Fibroblast of lung (primary cell): Measurements from ENCODE around the gene GIPC3. TPM values are rescaled to one million over a fixed set of nuclear protein-coding genes. Genes with fewer than 3 reads are reported as not detected.

Experiments used
- DNase-seq, 2 donors: peaks; one replicate each; pipeline versions ENCODE4 v3.0.0 to v3.0.0-alpha.2; 2010; ENCODE audit warnings: low read depth in 2 of 2
- H2AFZ ChIP-seq: 2 replicates; pipeline ENCODE4 v1.5.1; 2012; ENCODE audit warnings: low read length, control low read depth, inconsistent platforms
- H3K27ac ChIP-seq: 2 replicates; pipeline ENCODE4 v1.5.1; 2011; ENCODE audit warnings: low read length, control low read depth; ENCODE audit not compliant: insufficient read depth
- H3K27me3 ChIP-seq: 2 replicates; pipeline ENCODE4 v1.5.1; 2011; ENCODE audit warnings: mild to moderate bottlenecking, low read length; ENCODE audit not compliant: control insufficient read depth, insufficient read depth
- H3K36me3 ChIP-seq: 2 replicates; pipeline ENCODE4 v1.5.1; 2011; ENCODE audit warnings: low read length; ENCODE audit not compliant: control insufficient read depth, insufficient read depth
- H3K4me1 ChIP-seq: 2 replicates; pipeline ENCODE4 v1.5.1; 2011; ENCODE audit warnings: low read length; ENCODE audit not compliant: control insufficient read depth, insufficient read depth; ENCODE audit errors: extremely low read depth
- H3K4me2 ChIP-seq: 2 replicates; pipeline ENCODE4 v1.5.1; 2011; ENCODE audit warnings: low read length, control low read depth; ENCODE audit not compliant: insufficient read depth; ENCODE audit errors: extremely low read depth
- H3K4me3 ChIP-seq, 4 experiments: fragments of 200-600 bp in 1 of 4; sonication (generic) in 1 of 4; replicated peaks in 1 of 4; 2 replicates each; pipeline ENCODE4 v1.5.1; 2011 to 2016; ENCODE audit warnings: low read length in 4 of 4, low read depth in 3 of 4, mild to moderate bottlenecking in 3 of 4, control low read depth in 2 of 4, inconsistent platforms in 1 of 4, mixed read lengths in 1 of 4; ENCODE audit not compliant: insufficient read depth in 1 of 4; ENCODE audit errors: control extremely low read depth in 1 of 4
- H3K79me2 ChIP-seq: 2 replicates; pipeline ENCODE4 v1.5.1; 2012; ENCODE audit warnings: mild to moderate bottlenecking, low read length, inconsistent platforms; ENCODE audit not compliant: control insufficient read depth, insufficient read depth
- H3K9ac ChIP-seq: 2 replicates; pipeline ENCODE4 v1.5.1; 2011; ENCODE audit warnings: mild to moderate bottlenecking, low read length, control low read depth; ENCODE audit not compliant: insufficient read depth
- H3K9me3 ChIP-seq: 2 replicates; pipeline ENCODE4 v1.5.1; 2012; ENCODE audit warnings: low read depth, low read length; ENCODE audit not compliant: control insufficient read depth, insufficient read depth
- H4K20me1 ChIP-seq: 2 replicates; pipeline ENCODE4 v1.5.1; 2011; ENCODE audit warnings: low read length; ENCODE audit not compliant: control insufficient read depth, insufficient read depth; ENCODE audit errors: extremely low read depth
- EZH2 ChIP-seq: IDR thresholded peaks from 2 replicates; pipeline ENCODE4 v1.5.1; 2012; ENCODE audit warnings: low read length, control low read depth, mild to moderate bottlenecking; ENCODE audit errors: missing control alignments
- polyA plus RNA-seq, 2 donors: library from polyadenylated mRNA; depleted of rRNA in 1 of 2; stranded (reverse) in 1 of 2; unstranded in 1 of 2; fragments of >200 nt; gene quantifications; 2 replicates each; pipeline ENCODE4 v1.2.1, GENCODE V29; 2011 to 2012; ENCODE audit warnings: missing spikeins in 1 of 2
- total RNA-seq: library from RNA; depleted of rRNA; stranded (reverse); fragments of >200 nt; gene quantifications from 2 replicates; pipeline ENCODE4 v1.2.1, GENCODE V29; 2014
- TF ChIP-seq, protein P1 (sequence below), 2 donors: IDR thresholded peaks in 1 of 2; conservative IDR thresholded peaks in 1 of 2; 1 replicate in 1 of 2; 2 replicates in 1 of 2; pipeline ENCODE4 v1.5.1; 2011 to 2012; ENCODE audit warnings: low read length in 2 of 2, control low read depth in 1 of 2, inconsistent platforms in 1 of 2, low read depth in 1 of 2, mild to moderate bottlenecking in 1 of 2

The GIPC3 gene
- total and polyA plus RNA-seq, 2 donors (not counting 1 experiment from before 2014, with no cell fraction given) = under 0.01 to 0.60 TPM

DNA sequence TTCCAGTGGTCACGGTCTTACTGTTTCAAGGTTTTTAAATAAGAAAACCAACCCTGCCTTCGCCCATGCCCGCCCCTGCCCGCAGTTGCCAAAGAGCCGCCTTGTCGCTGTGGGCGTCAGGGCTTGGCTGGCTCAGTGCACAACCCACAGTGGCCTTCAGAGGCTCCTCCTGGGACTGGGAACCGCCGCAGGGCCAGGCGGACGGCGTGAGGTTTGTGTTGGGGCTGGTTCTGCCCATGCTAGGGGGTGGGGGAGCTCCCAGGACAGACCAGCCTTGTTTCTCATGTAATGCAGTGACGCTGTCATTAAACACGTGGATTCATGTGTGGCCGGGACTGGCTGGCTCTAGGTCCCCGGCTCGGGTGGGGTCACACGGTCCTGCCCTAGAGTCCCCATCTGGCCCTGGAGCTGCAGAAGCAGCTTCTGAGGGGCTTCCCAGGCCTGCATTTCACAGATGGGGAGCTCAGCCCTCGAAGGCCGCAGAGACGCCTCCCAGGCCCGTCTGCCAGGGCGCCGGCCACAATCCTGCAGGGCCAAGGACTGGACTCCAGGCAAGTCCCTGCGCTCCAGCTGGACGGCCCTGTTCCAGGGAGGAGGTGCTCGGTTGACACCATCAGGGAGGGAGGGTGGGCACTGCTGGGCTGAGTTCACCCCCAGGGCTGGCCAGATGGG is 48.7 kb upstream of the GIPC3 start:
- Histone ChIP-seq H4K20me1 (no peaks in the 10 kb centered on the region), H3K4me2 (no peak overlapping the region), H3K9ac (no peak overlapping the region), H3K36me3 (peaks cover 33% of the 10 kb centered on the region), H3K4me1 (peaks cover 5% of the 10 kb centered on the region), H3K4me3 (no peak overlapping the region), H3K79me2 (no peaks in the 10 kb centered on the region), H3K9me3 (no peaks in the 10 kb centered on the region), H3K27me3 (no peaks in the 10 kb centered on the region), H3K27ac (no peak overlapping the region), H2AFZ (no peak overlapping the region)
- TF ChIP-seq EZH2 = no peak
- TF ChIP-seq, protein P1, sequence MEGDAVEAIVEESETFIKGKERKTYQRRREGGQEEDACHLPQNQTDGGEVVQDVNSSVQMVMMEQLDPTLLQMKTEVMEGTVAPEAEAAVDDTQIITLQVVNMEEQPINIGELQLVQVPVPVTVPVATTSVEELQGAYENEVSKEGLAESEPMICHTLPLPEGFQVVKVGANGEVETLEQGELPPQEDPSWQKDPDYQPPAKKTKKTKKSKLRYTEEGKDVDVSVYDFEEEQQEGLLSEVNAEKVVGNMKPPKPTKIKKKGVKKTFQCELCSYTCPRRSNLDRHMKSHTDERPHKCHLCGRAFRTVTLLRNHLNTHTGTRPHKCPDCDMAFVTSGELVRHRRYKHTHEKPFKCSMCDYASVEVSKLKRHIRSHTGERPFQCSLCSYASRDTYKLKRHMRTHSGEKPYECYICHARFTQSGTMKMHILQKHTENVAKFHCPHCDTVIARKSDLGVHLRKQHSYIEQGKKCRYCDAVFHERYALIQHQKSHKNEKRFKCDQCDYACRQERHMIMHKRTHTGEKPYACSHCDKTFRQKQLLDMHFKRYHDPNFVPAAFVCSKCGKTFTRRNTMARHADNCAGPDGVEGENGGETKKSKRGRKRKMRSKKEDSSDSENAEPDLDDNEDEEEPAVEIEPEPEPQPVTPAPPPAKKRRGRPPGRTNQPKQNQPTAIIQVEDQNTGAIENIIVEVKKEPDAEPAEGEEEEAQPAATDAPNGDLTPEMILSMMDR (conservative IDR thresholded peaks at IDR 0.05 in 1 of 2, IDR thresholded peaks at IDR 0.05 in 1 of 2; ENCODE audit: low read depth in 1 of 2, low read length in 2 of 2) = no peak
- no peak for DNase-seq

- peaks cover 29% of the 10 kb centered on the region for H3K36me3 ChIP-seq
- H3K27me3 ChIP-seq = no peaks in the 10 kb centered on the region
- TF ChIP-seq, protein P1 (conservative IDR thresholded peaks at IDR 0.05 in 1 of 2, IDR thresholded peaks at IDR 0.05 in 1 of 2; ENCODE audit: low read depth in 1 of 2, low read length in 2 of 2) = no peak
- TF ChIP-seq EZH2 = no peak
- no peak for DNase-seq
- H3K4me2 ChIP-seq = no peak overlapping the region
- H3K4me1 ChIP-seq = peaks cover 5% of the 10 kb centered on the region
- no peak overlapping the region for H2AFZ ChIP-seq
- no peak overlapping the region for H3K4me3 ChIP-seq
- H3K27ac ChIP-seq = no peak overlapping the region
- H4K20me1 ChIP-seq = no peaks in the 10 kb centered on the region
- H3K9ac ChIP-seq = no peak overlapping the region
- H3K79me2 ChIP-seq = no peaks in the 10 kb centered on the region
- no peaks in the 10 kb centered on the region for H3K9me3 ChIP-seq
These were observed 48.2 kb upstream of the GIPC3 start for GRCh38 chr19:3537101-3537437.

DNA sequence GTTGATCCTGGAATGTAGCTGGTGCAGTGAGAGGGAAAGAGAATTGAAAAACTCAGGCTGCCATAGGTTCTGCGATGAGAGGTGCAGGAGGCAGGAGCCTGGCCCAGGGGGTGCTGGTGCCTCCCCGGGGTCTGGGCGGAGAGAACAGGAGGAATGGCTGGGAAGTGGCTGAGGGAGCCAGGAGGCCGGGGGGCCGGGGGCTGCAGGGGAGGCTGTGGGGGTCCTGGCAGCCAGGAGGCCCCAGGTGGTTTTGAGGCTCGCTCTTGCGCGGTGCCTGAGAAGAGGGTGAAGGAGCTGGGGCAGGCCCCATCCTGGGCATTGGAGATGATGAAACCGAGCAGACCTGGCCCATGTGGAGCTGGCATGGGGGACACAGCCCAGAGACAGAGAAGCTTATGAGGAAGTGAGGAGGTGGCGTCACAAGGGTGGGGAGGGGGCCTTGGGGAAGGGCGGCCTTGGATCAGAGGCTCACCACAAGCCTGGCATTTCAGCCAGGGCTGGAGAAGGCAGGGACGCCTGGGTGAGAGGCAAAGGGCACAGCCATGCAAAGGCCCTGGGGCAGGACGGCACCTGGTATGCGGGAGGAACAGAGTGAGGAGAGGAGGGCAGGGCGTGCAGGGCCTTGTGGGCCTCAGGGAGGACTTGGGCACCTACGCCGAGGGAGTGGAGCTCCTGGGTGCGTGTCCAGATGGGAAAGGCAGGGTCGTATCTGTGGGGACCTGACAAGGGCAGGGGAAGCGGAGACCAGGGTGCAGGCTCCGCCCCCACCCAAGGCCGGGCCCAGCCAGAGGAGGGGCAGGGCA is 47.6 kb upstream of the GIPC3 start:
- no peak overlapping the region for H3K9ac ChIP-seq
- TF ChIP-seq, protein P1 (conservative IDR thresholded peaks at IDR 0.05 in 1 of 2, IDR thresholded peaks at IDR 0.05 in 1 of 2; ENCODE audit: low read depth in 1 of 2, low read length in 2 of 2) = no peak
- TF ChIP-seq EZH2 = no peak
- H3K4me1 ChIP-seq = peaks cover 5% of the 10 kb centered on the region
- H3K79me2 ChIP-seq = no peaks in the 10 kb centered on the region
- no peaks in the 10 kb centered on the region for H4K20me1 ChIP-seq
- no peaks in the 10 kb centered on the region for H3K9me3 ChIP-seq
- no peak overlapping the region for H2AFZ ChIP-seq
- no peaks in the 10 kb centered on the region for H3K27me3 ChIP-seq
- H3K27ac ChIP-seq = no peak overlapping the region
- DNase-seq = no peak
- no peak overlapping the region for H3K4me2 ChIP-seq
- H3K36me3 ChIP-seq = peaks cover 26% of the 10 kb centered on the region
- no peak overlapping the region for H3K4me3 ChIP-seq
